Measurements from ENCODE around the gene ATP4B.

The ATP4B gene

DNA sequence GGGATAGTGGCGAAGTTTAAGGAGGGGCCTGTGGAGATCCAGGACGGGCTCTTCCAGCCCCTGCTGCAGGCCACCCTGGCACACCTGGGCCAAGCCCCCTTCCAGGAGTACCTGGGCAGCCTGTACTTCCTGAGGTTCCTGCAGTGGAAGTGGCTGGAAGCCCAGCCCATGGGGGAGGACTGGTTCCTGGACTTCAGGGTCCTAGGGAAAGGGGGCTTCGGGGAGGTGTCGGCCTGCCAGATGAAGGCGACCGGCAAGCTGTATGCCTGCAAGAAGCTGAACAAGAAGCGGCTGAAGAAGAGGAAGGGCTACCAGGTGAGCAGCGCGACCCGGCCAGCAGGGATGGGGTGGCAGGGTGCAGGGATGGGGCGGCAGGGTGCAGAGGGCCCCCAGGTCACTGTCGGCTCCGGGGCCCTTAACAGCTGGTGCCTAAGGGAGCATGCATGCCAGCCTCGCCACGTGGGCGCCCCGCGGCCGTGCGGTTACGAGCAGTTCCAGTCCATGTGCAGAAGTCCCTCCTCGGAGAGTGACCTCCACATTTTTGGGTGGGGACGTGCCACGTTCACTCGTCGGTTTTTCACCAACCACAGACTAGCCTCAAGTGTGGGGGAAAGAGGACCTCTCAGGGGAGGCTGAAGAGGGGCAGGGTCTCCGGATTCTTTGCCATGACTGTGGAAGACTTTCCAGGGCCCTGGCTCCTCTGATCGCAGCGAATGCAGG is 9.9 kb upstream of the ATP4B start:
- Histone ChIP-seq H2BK5ac (ENCODE audit: low read depth, low read length, poor library complexity, severe bottlenecking) (no peak overlapping the region), H3K9ac (ENCODE audit: low read length) (no peak overlapping the region), H3K9me3 (ENCODE audit: control insufficient read depth, low read length) (no peaks in the 10 kb centered on the region), H2AK5ac (ENCODE audit: low read length, severe bottlenecking) (no peak overlapping the region), H2BK120ac (ENCODE audit: low read depth, low read length) (no peak overlapping the region), H3K23ac (ENCODE audit: low read length in 2 of 2) (no peak overlapping the region), H3K27me3 (ENCODE audit: control insufficient read depth in 1 of 2, insufficient read depth in 1 of 2, low read length in 2 of 2) (peaks cover 4 to 61% of the 10 kb centered on the region in 2 experiments), H3K4me2 (ENCODE audit: low read length, poor library complexity, severe bottlenecking) (no peak overlapping the region), H3K4me3 (ENCODE audit: insufficient read depth in 1 of 2, low read depth in 1 of 2, low read length in 2 of 2) (no peak overlapping the region), H3K18ac (ENCODE audit: low read depth in 1 of 2, low read length in 2 of 2) (no peak overlapping the region), H3K27ac (ENCODE audit: low read length, poor library complexity, severe bottlenecking) (no peak overlapping the region), H3K4ac (ENCODE audit: low read depth in 1 of 2, low read length in 2 of 2) (no peak overlapping the region), H2BK12ac (ENCODE audit: low read length in 2 of 2) (no peak overlapping the region), H4K8ac (ENCODE audit: low read length) (no peak overlapping the region), H3K79me1 (replicated peaks; ENCODE audit: low read length, poor library complexity, severe bottlenecking) (no peaks in the 10 kb centered on the region), H3K14ac (ENCODE audit: low read length in 2 of 2) (no peak overlapping the region), H2AFZ (ENCODE audit: low read depth, low read length) (no peak overlapping the region), H3K4me1 (ENCODE audit: control insufficient read depth, insufficient read depth, low read depth, low read length) (no peaks in the 10 kb centered on the region), H2BK15ac (ENCODE audit: low read depth, poor library complexity, severe bottlenecking) (no peak overlapping the region), H4K91ac (ENCODE audit: low read length) (no peak overlapping the region), H3K36me3 (ENCODE audit: control insufficient read depth in 1 of 2, insufficient read depth in 2 of 2, low read depth in 1 of 2, low read length in 2 of 2) (no peaks in the 10 kb centered on the region)
- WGBS = 93% methylated on average over 29 of the region's 29 CpGs
- DNase-seq = no peak

GRCh38 chr13:113666951-113667701 is 9.1 kb upstream of the ATP4B start, which contains the start of gene GRK1:
Gene GRK1 (plus strand): TSS chr13:113667219. CDS start chr13:113667387, 168 bp downstream.
- H3K4me1 ChIP-seq (ENCODE audit: control insufficient read depth, insufficient read depth, low read depth, low read length) = no peaks in the 10 kb centered on the region

GRCh38 chr13:113666329-113666670 is 8.3 kb upstream of the ATP4B start:
- 94% methylated on average over 2 of the region's 2 CpGs for WGBS
- H2AK5ac ChIP-seq (ENCODE audit: low read length, severe bottlenecking) = no peak overlapping the region
- no peak overlapping the region for H3K14ac ChIP-seq (ENCODE audit: low read length in 2 of 2)
- no peak overlapping the region for H4K8ac ChIP-seq (ENCODE audit: low read length)
- H3K4me3 ChIP-seq (ENCODE audit: insufficient read depth in 1 of 2, low read depth in 1 of 2, low read length in 2 of 2) = no peak overlapping the region
- H2BK15ac ChIP-seq (ENCODE audit: low read depth, poor library complexity, severe bottlenecking) = no peak overlapping the region
- no peak overlapping the region for H3K23ac ChIP-seq (ENCODE audit: low read length in 2 of 2)
- H2BK120ac ChIP-seq (ENCODE audit: low read depth, low read length) = no peak overlapping the region
- H3K27me3 ChIP-seq (ENCODE audit: control insufficient read depth in 1 of 2, insufficient read depth in 1 of 2, low read length in 2 of 2) = peaks cover 4 to 55% of the 10 kb centered on the region in 2 experiments
- H2BK12ac ChIP-seq (ENCODE audit: low read length in 2 of 2) = no peak overlapping the region
- no peak overlapping the region for H3K27ac ChIP-seq (ENCODE audit: low read length, poor library complexity, severe bottlenecking)
- H3K79me1 ChIP-seq (replicated peaks; ENCODE audit: low read length, poor library complexity, severe bottlenecking) = no peaks in the 10 kb centered on the region
- peak overlapping the region; percentile 10 for H4K91ac ChIP-seq (ENCODE audit: low read length)
- no peak overlapping the region for H3K18ac ChIP-seq (ENCODE audit: low read depth in 1 of 2, low read length in 2 of 2)
- no peak overlapping the region for H2AFZ ChIP-seq (ENCODE audit: low read depth, low read length)
- H3K4me2 ChIP-seq (ENCODE audit: low read length, poor library complexity, severe bottlenecking) = no peak overlapping the region
- H3K36me3 ChIP-seq (ENCODE audit: control insufficient read depth in 1 of 2, insufficient read depth in 2 of 2, low read depth in 1 of 2, low read length in 2 of 2) = no peaks in the 10 kb centered on the region
- H3K4me1 ChIP-seq (ENCODE audit: control insufficient read depth, insufficient read depth, low read depth, low read length) = no peaks in the 10 kb centered on the region
- H3K9me3 ChIP-seq (ENCODE audit: control insufficient read depth, low read length) = peaks cover 12% of the 10 kb centered on the region
- H3K9ac ChIP-seq (ENCODE audit: low read length) = no peak overlapping the region
- no peak for DNase-seq
- H3K4ac ChIP-seq (ENCODE audit: low read depth in 1 of 2, low read length in 2 of 2) = no peak overlapping the region
- H2BK5ac ChIP-seq (ENCODE audit: low read depth, low read length, poor library complexity, severe bottlenecking) = no peak overlapping the region

More at GRCh38 chr13:113666951-113667701, 9.1 kb upstream of the ATP4B start, which contains the start of gene GRK1:
- Histone ChIP-seq H3K36me3 (ENCODE audit: control insufficient read depth in 1 of 2, insufficient read depth in 2 of 2, low read depth in 1 of 2, low read length in 2 of 2) (no peaks in the 10 kb centered on the region), H2AFZ (ENCODE audit: low read depth, low read length) (no peak within 1 kb of the TSS), H2BK15ac (ENCODE audit: low read depth, poor library complexity, severe bottlenecking) (no peak within 1 kb of the TSS), H3K4me3 (ENCODE audit: insufficient read depth in 1 of 2, low read depth in 1 of 2, low read length in 2 of 2) (no peak within 1 kb of the TSS), H3K18ac (ENCODE audit: low read depth in 1 of 2, low read length in 2 of 2) (no peak within 1 kb of the TSS), H3K4me2 (ENCODE audit: low read length, poor library complexity, severe bottlenecking) (no peak within 1 kb of the TSS), H2AK5ac (ENCODE audit: low read length, severe bottlenecking) (no peak within 1 kb of the TSS), H4K8ac (ENCODE audit: low read length) (no peak within 1 kb of the TSS), H3K14ac (ENCODE audit: low read length in 2 of 2) (no peak within 1 kb of the TSS), H2BK12ac (ENCODE audit: low read length in 2 of 2) (no peak within 1 kb of the TSS), H3K27ac (ENCODE audit: low read length, poor library complexity, severe bottlenecking) (no peak within 1 kb of the TSS), H2BK5ac (ENCODE audit: low read depth, low read length, poor library complexity, severe bottlenecking) (no peak within 1 kb of the TSS), H3K9me3 (ENCODE audit: control insufficient read depth, low read length) (peaks cover 4% of the 10 kb centered on the region), H3K4ac (ENCODE audit: low read depth in 1 of 2, low read length in 2 of 2) (no peak within 1 kb of the TSS), H3K9ac (ENCODE audit: low read length) (no peak within 1 kb of the TSS), H3K79me1 (replicated peaks; ENCODE audit: low read length, poor library complexity, severe bottlenecking) (no peaks in the 10 kb centered on the region), H3K27me3 (ENCODE audit: control insufficient read depth in 1 of 2, insufficient read depth in 1 of 2, low read length in 2 of 2) (peaks cover 4 to 58% of the 10 kb centered on the region in 2 experiments), H4K91ac (ENCODE audit: low read length) (peak within 1 kb of the TSS; percentile 10), H2BK120ac (ENCODE audit: low read depth, low read length) (no peak within 1 kb of the TSS), H3K23ac (ENCODE audit: low read length in 2 of 2) (peak within 1 kb of the TSS in 1 of 2 experiments; percentile 37)
- DNase-seq = no peak
- WGBS = 84% methylated on average over 32 of the region's 32 CpGs

DNA sequence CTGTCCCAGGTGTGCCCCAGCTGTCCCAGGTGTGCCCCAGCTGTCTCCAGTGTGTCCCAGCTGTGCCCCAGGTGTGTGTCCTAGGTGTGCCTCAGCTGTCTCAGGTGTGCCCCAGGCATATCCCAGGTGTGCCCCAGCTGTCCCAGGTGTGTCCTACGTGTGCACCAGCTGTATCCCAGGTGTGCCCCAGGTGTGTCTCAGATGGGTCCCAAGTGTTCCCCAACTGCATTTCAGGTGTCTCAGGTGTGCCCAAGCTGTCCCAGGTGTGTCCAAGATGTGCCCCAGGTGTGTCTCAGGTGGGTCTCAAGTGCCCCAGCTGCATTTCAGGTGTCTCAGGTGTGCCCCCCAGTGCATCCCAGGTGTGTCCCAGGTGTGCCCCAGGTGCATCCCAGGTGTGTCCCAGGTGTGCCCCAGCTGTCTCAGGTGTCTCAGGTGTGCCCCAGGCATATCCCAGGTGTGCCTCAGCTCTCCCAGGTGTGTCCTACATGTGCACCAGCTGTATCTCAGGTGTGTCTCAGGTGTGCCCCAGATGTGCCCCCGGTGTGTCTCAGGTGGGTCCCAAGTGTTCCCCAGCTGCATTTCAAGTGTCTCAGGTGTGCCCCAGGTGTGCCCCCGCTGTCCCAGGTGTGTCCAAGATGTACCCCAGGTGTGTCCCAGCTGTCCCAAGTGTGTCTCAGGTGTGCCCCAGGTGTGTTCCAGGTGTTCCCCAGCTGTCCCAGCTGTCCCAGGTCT is 7.8 kb upstream of the ATP4B start:
- Histone ChIP-seq H4K91ac (ENCODE audit: low read length) (no peak overlapping the region), H2BK120ac (ENCODE audit: low read depth, low read length) (no peak overlapping the region), H3K9ac (ENCODE audit: low read length) (no peak overlapping the region), H3K9me3 (ENCODE audit: control insufficient read depth, low read length) (peaks cover 18% of the 10 kb centered on the region), H3K27ac (ENCODE audit: low read length, poor library complexity, severe bottlenecking) (no peak overlapping the region), H3K4me3 (ENCODE audit: insufficient read depth in 1 of 2, low read depth in 1 of 2, low read length in 2 of 2) (no peak overlapping the region), H2AK5ac (ENCODE audit: low read length, severe bottlenecking) (no peak overlapping the region), H4K8ac (ENCODE audit: low read length) (no peak overlapping the region), H3K14ac (ENCODE audit: low read length in 2 of 2) (no peak overlapping the region), H3K4me2 (ENCODE audit: low read length, poor library complexity, severe bottlenecking) (no peak overlapping the region), H2BK15ac (ENCODE audit: low read depth, poor library complexity, severe bottlenecking) (no peak overlapping the region), H3K23ac (ENCODE audit: low read length in 2 of 2) (peak overlapping the region in 1 of 2 experiments; percentile 11), H3K18ac (ENCODE audit: low read depth in 1 of 2, low read length in 2 of 2) (no peak overlapping the region), H3K27me3 (ENCODE audit: control insufficient read depth in 1 of 2, insufficient read depth in 1 of 2, low read length in 2 of 2) (peaks cover 4 to 55% of the 10 kb centered on the region in 2 experiments), H3K36me3 (ENCODE audit: control insufficient read depth in 1 of 2, insufficient read depth in 2 of 2, low read depth in 1 of 2, low read length in 2 of 2) (no peaks in the 10 kb centered on the region), H3K4me1 (ENCODE audit: control insufficient read depth, insufficient read depth, low read depth, low read length) (no peaks in the 10 kb centered on the region), H2BK5ac (ENCODE audit: low read depth, low read length, poor library complexity, severe bottlenecking) (no peak overlapping the region), H2BK12ac (ENCODE audit: low read length in 2 of 2) (no peak overlapping the region), H3K79me1 (replicated peaks; ENCODE audit: low read length, poor library complexity, severe bottlenecking) (no peaks in the 10 kb centered on the region), H3K4ac (ENCODE audit: low read depth in 1 of 2, low read length in 2 of 2) (no peak overlapping the region), H2AFZ (ENCODE audit: low read depth, low read length) (no peak overlapping the region)
- DNase-seq = peak; percentile 7
- WGBS = 70% methylated on average over 3 of the region's 3 CpGs

All from mesenchymal stem cell (in vitro differentiated cells and primary cell).